Activated B cell treated with CpG ODN at 0.5 μM for 24 hours (primary cell): ENCODE measurements around the gene SPIRE1. TPM values are rescaled to one million over a fixed set of nuclear protein-coding genes. Genes with fewer than 3 reads are reported as not detected.

ENCODE experiments used
- ATAC-seq: fragments of 200-7000 bp; cut with Tn5 transposase; one replicate; pipeline ENCODE4 v1.10.0; 2021; ENCODE audit warnings: low read depth, mild to moderate bottlenecking, moderate library complexity
- CTCF ChIA-PET: fragments of 350-600 bp; sonication (Branson Sonifier 250); formaldehyde crosslinking; loops from one replicate; lab custom pipeline; 2021; ENCODE audit warnings: antibody characterized with exemption; lab: Charles Lee
- POLR2A ChIA-PET: fragments of 350-600 bp; sonication (Branson Sonifier 250); formaldehyde crosslinking; loops from one replicate; lab custom pipeline; 2021; ENCODE audit warnings: antibody characterized with exemption; lab: Charles Lee
- DNase-seq: peaks from one replicate; pipeline ENCODE4 v3.0.0; 2022
- H3K27ac Mint-ChIP-seq: one replicate; pipeline ENCODE4 v1.8.0; 2020; ENCODE audit warnings: mixed read lengths
- H3K27me3 Mint-ChIP-seq: one replicate; pipeline ENCODE4 v1.8.0; 2021; ENCODE audit warnings: mixed read lengths
- H3K36me3 Mint-ChIP-seq: one replicate; pipeline ENCODE4 v1.8.0; 2021; ENCODE audit warnings: low read depth, mixed read lengths
- H3K4me1 Mint-ChIP-seq: one replicate; pipeline ENCODE4 v1.8.0; 2021; ENCODE audit warnings: mixed read lengths
- H3K4me3 Mint-ChIP-seq: one replicate; pipeline ENCODE4 v1.8.0; 2020; ENCODE audit warnings: mild to moderate bottlenecking, mixed read lengths
- H3K9me3 Mint-ChIP-seq: one replicate; pipeline ENCODE4 v1.8.0; 2020; ENCODE audit warnings: mixed read lengths
- CTCF ChIP-seq: fragments of 200-600 bp; IDR thresholded peaks from one replicate; pipeline ENCODE4 v1.8.0; 2022; ENCODE audit warnings: antibody characterized with exemption, mild to moderate bottlenecking
- intact Hi-C: fragments of 100-400 bp; cut with micrococcal nuclease; formaldehyde crosslinking; loops from one replicate; pipeline ENCODE4 v1.15.1; 2024
- total RNA-seq: library from RNA; stranded (reverse); gene quantifications from 2 replicates; pipeline ENCODE4 v1.2.3, GENCODE V29; 2022

The SPIRE1 gene
- total RNA-seq, 1 donor from 2014 or later: 2.5 TPM

- Mint-ChIP-seq H3K9me3 (no peaks in the 10 kb centered on the region), H3K4me1 (no peaks in the 10 kb centered on the region), H3K4me3 (no peak overlapping the region), H3K36me3 (no peaks in the 10 kb centered on the region), H3K27ac (no peak overlapping the region), H3K27me3 (no peaks in the 10 kb centered on the region)
- intact Hi-C loops: no loop called here
- CTCF ChIA-PET: no interaction called here
- no peak for DNase-seq
- POLR2A ChIA-PET: no interaction called here
- TF ChIP-seq CTCF: no peak
- no peak for ATAC-seq
These were observed 77.1 kb downstream of the SPIRE1 start for GRCh38 chr18:12580630-12581342.

GRCh38 chr18:12579775-12580174, 78.1 kb downstream of the SPIRE1 start:
- Mint-ChIP-seq H3K27me3 (no peaks in the 10 kb centered on the region), H3K9me3 (no peaks in the 10 kb centered on the region), H3K27ac (no peak overlapping the region), H3K4me3 (no peak overlapping the region), H3K36me3 (no peaks in the 10 kb centered on the region), H3K4me1 (no peaks in the 10 kb centered on the region)
- no peak for DNase-seq
- intact Hi-C loops: no loop called here
- no peak for ATAC-seq
- no peak for TF ChIP-seq CTCF
- POLR2A ChIA-PET: no interaction called here
- CTCF ChIA-PET: no interaction called here

- DNase-seq (no peak), ATAC-seq (no peak)
- Mint-ChIP-seq H3K27ac (no peak overlapping the region), H3K27me3 (no peaks in the 10 kb centered on the region), H3K4me1 (no peaks in the 10 kb centered on the region), H3K36me3 (no peaks in the 10 kb centered on the region), H3K9me3 (no peaks in the 10 kb centered on the region), H3K4me3 (no peak overlapping the region)
- ChIA-PET CTCF (no interaction called here), POLR2A (no interaction called here)
- intact Hi-C loops: no loop called here
- TF ChIP-seq CTCF: no peak
These were observed 80.1 kb downstream of the SPIRE1 start for GRCh38 chr18:12577848-12578247.

- TF ChIP-seq CTCF: no peak
- no peaks in the 10 kb centered on the region for H3K4me1 Mint-ChIP-seq
- ChIA-PET POLR2A (no interaction called here), CTCF (no interaction called here)
- H3K9me3 Mint-ChIP-seq: no peaks in the 10 kb centered on the region
- DNase-seq (no peak), ATAC-seq (no peak)
- H3K27me3 Mint-ChIP-seq: peaks cover 4% of the 10 kb centered on the region
- H3K27ac Mint-ChIP-seq: no peak overlapping the region
- intact Hi-C loops: no loop called here
- H3K36me3 Mint-ChIP-seq: no peaks in the 10 kb centered on the region
- no peak overlapping the region for H3K4me3 Mint-ChIP-seq
These were observed 83.3 kb downstream of the SPIRE1 start for GRCh38 chr18:12574494-12575185.

GRCh38 chr18:12571630-12572029, 86.3 kb downstream of the SPIRE1 start:
- H3K4me1 Mint-ChIP-seq: no peaks in the 10 kb centered on the region
- H3K27me3 Mint-ChIP-seq: peaks cover 5% of the 10 kb centered on the region
- H3K36me3 Mint-ChIP-seq: no peaks in the 10 kb centered on the region
- no peak for TF ChIP-seq CTCF
- DNase-seq: no peak
- H3K9me3 Mint-ChIP-seq: no peaks in the 10 kb centered on the region
- H3K27ac Mint-ChIP-seq: no peak overlapping the region
- ChIA-PET POLR2A (no interaction called here), CTCF (no interaction called here)
- ATAC-seq: no peak
- no peak overlapping the region for H3K4me3 Mint-ChIP-seq
- intact Hi-C loops: no loop called here
